Activated T-cell treated with anti-CD3 and anti-CD28 coated beads for 1 hour (primary cell): ENCODE results near the gene ZNF594.
"Not testable (repeated sequence)": the region's sequence is repeated elsewhere in the genome, so short reads cannot be mapped to it uniquely, and the experiment has no call there.

Experiments used
- DNase-seq: peaks from one replicate; pipeline ENCODE4 v3.0.0-alpha.2; 2020; ENCODE audit warnings: low read depth

Gene ZNF594

GRCh38 chr17:5201011-5201410 is 9.3 kb upstream of the ZNF594 start:
- no peak for DNase-seq

- no peak for DNase-seq
These were observed 8.7 kb upstream of the ZNF594 start for GRCh38 chr17:5200360-5200759.

GRCh38 chr17:5198472-5198871 is 6.8 kb upstream of the ZNF594 start:
- no peak for DNase-seq

GRCh38 chr17:5194346-5194745 is 2.7 kb upstream of the ZNF594 start:
- no peak for DNase-seq

- DNase-seq, result no peak
These were observed 7.4 kb downstream of the ZNF594 start for GRCh38 chr17:5184288-5184687.

- no peak for DNase-seq
These were observed 8.3 kb downstream of the ZNF594 start for GRCh38 chr17:5183410-5183793.

GRCh38 chr17:5182597-5183409 is 8.9 kb downstream of the ZNF594 start:
- DNase-seq, result no peak

- DNase-seq, result no peak
These were observed 10.0 kb downstream of the ZNF594 start for GRCh38 chr17:5181509-5182305.

- no peak for DNase-seq
These were observed 12.7 kb downstream of the ZNF594 start for GRCh38 chr17:5179003-5179402.

GRCh38 chr17:5175027-5175426 is 16.6 kb downstream of the ZNF594 start:
- not testable (repeated sequence) for DNase-seq

- DNase-seq, result not testable (repeated sequence)
These were observed 25.7 kb downstream of the ZNF594 start for GRCh38 chr17:5165791-5166564.

GRCh38 chr17:5164436-5164835 is 27.2 kb downstream of the ZNF594 start:
- no peak for DNase-seq

GRCh38 chr17:5161793-5162192 is 29.9 kb downstream of the ZNF594 start:
- not testable (repeated sequence) for DNase-seq

GRCh38 chr17:5160702-5161101 is 31.0 kb downstream of the ZNF594 start:
- DNase-seq, result not testable (repeated sequence)

- DNase-seq, result not testable (repeated sequence)
These were observed 45.5 kb downstream of the ZNF594 start for GRCh38 chr17:5146122-5146521.

GRCh38 chr17:5142877-5143276 is 48.8 kb downstream of the ZNF594 start:
- not testable (repeated sequence) for DNase-seq

GRCh38 chr17:5139458-5139732 is 52.3 kb downstream of the ZNF594 start:
- no peak for DNase-seq

- DNase-seq, result no peak
These were observed 52.8 kb downstream of the ZNF594 start for GRCh38 chr17:5138616-5139457.

- not testable (repeated sequence) for DNase-seq
These were observed 53.5 kb downstream of the ZNF594 start for GRCh38 chr17:5138198-5138544.

- DNase-seq, result not testable (repeated sequence)
These were observed 54.0 kb downstream of the ZNF594 start for GRCh38 chr17:5137511-5138197.
